HepG2 (cell line): ENCODE data around the gene ELP5. TPM values are rescaled to one million over a fixed set of nuclear protein-coding genes. Genes with fewer than 3 reads are reported as not detected.

Experiments
- ARNT2 ChIP-seq: sonication (generic); formaldehyde crosslinking; IDR thresholded peaks from 2 replicates; pipeline ENCODE4 v1.8.0; 2022; ENCODE audit warnings: mild to moderate bottlenecking, low read depth, missing genetic modification reagents, moderate library complexity
- EZH2 ChIP-seq: conservative IDR thresholded peaks from 2 replicates; pipeline ENCODE4 v1.6.1; 2012; ENCODE audit warnings: mild to moderate bottlenecking, low read depth, low read length, moderate library complexity
- FOXA3 ChIP-seq: IDR thresholded peaks from 2 replicates; pipeline ENCODE4 v1.6.1; 2016; ENCODE audit warnings: missing genetic modification reagents, missing compliant biosample characterization
- HDAC1 ChIP-seq: sonication (generic); formaldehyde crosslinking; IDR thresholded peaks from 2 replicates; pipeline ENCODE4 v1.5.1; 2020; ENCODE audit warnings: mild to moderate bottlenecking, missing genetic modification reagents
- HNF4A ChIP-seq: sonication (generic); formaldehyde crosslinking; IDR thresholded peaks from 2 replicates; pipeline ENCODE4 v1.4.0; 2020; ENCODE audit warnings: missing genetic modification reagents
- IRF2 ChIP-seq: IDR thresholded peaks from 2 replicates; pipeline ENCODE4 v1.6.1; 2018; ENCODE audit warnings: missing genetic modification reagents, missing compliant biosample characterization
- JARID2 ChIP-seq: sonication (generic); formaldehyde crosslinking; IDR thresholded peaks from 2 replicates; pipeline ENCODE4 v1.8.1; 2023; ENCODE audit warnings: missing genetic modification reagents, inconsistent platforms; ENCODE audit not compliant: insufficient replicate concordance
- MAFF ChIP-seq: IDR thresholded peaks from 2 replicates; pipeline ENCODE4 v1.6.1; 2011; ENCODE audit warnings: low read depth, low read length, improper control_type of control experiment
- MTF1 ChIP-seq: sonication (generic); formaldehyde crosslinking; IDR thresholded peaks from 2 replicates; pipeline ENCODE4 v1.5.0; 2020; ENCODE audit warnings: missing genetic modification reagents
- NRL ChIP-seq: sonication (generic); formaldehyde crosslinking; IDR thresholded peaks from 2 replicates; pipeline ENCODE4 v1.5.0; 2020; ENCODE audit warnings: missing genetic modification reagents, mild to moderate bottlenecking, moderate library complexity, borderline replicate concordance
- PAX8 ChIP-seq: sonication (generic); formaldehyde crosslinking; IDR thresholded peaks from 2 replicates; pipeline ENCODE4 v1.8.0; 2022; ENCODE audit warnings: mild to moderate bottlenecking, missing genetic modification reagents, borderline replicate concordance
- RFX3 ChIP-seq: IDR thresholded peaks from 2 replicates; pipeline ENCODE4 v1.6.1; 2016; ENCODE audit warnings: missing biosample characterization, missing genetic modification reagents
- SIN3B ChIP-seq: fragments of 150-350 bp; IDR thresholded peaks from 2 replicates; pipeline ENCODE4 v1.6.1; 2014; ENCODE audit warnings: low read length
- SIX4 ChIP-seq: sonication (generic); formaldehyde crosslinking; IDR thresholded peaks from 2 replicates; pipeline ENCODE4 v1.4.0; 2020; ENCODE audit warnings: missing genetic modification reagents
- TEAD3 ChIP-seq: optimal IDR thresholded peaks from 2 replicates; pipeline ENCODE3; 2016; ENCODE audit warnings: borderline replicate concordance
- ZBTB8A ChIP-seq: sonication (generic); formaldehyde crosslinking; IDR thresholded peaks from 2 replicates; pipeline ENCODE4 v1.4.0; 2020; ENCODE audit warnings: mild to moderate bottlenecking, low read depth, missing genetic modification reagents, borderline replicate concordance
- ZFP62 ChIP-seq: sonication (generic); formaldehyde crosslinking; IDR thresholded peaks from 2 replicates; pipeline ENCODE4 v1.4.0; 2020; ENCODE audit warnings: missing genetic modification reagents
- ZNF263 ChIP-seq: sonication (generic); formaldehyde crosslinking; IDR thresholded peaks from 2 replicates; pipeline ENCODE4 v1.4.0; 2020; ENCODE audit warnings: missing genetic modification reagents
- ZNF274 ChIP-seq: sonication (generic); formaldehyde crosslinking; IDR thresholded peaks from 2 replicates; pipeline ENCODE4 v1.5.1; 2020; ENCODE audit warnings: mild to moderate bottlenecking, missing genetic modification reagents
- ZNF34 ChIP-seq: sonication (generic); formaldehyde crosslinking; IDR thresholded peaks from 2 replicates; pipeline ENCODE4 v1.4.0; 2020; ENCODE audit warnings: mild to moderate bottlenecking, missing genetic modification reagents, borderline replicate concordance
- ZNF451 ChIP-seq: sonication (generic); formaldehyde crosslinking; IDR thresholded peaks from 2 replicates; pipeline ENCODE4 v1.5.0; 2020; ENCODE audit warnings: mild to moderate bottlenecking, missing genetic modification reagents
- ZNF510 ChIP-seq: sonication (generic); formaldehyde crosslinking; IDR thresholded peaks from 2 replicates; pipeline ENCODE4 v1.4.0; 2020; ENCODE audit warnings: low read depth, mild to moderate bottlenecking, missing genetic modification reagents
- ZNF567 ChIP-seq: sonication (generic); formaldehyde crosslinking; IDR thresholded peaks from 2 replicates; pipeline ENCODE4 v1.8.1; 2023; ENCODE audit warnings: mild to moderate bottlenecking, missing genetic modification reagents, borderline replicate concordance
- ZNF724P ChIP-seq: sonication (generic); formaldehyde crosslinking; IDR thresholded peaks from 2 replicates; pipeline ENCODE4 v1.8.0; 2022; ENCODE audit warnings: missing genetic modification reagents, borderline replicate concordance
- ZNF746 ChIP-seq: sonication (generic); formaldehyde crosslinking; IDR thresholded peaks from 2 replicates; pipeline ENCODE4 v1.8.0; 2022; ENCODE audit warnings: mild to moderate bottlenecking, missing genetic modification reagents
- ZNF747 ChIP-seq: sonication (generic); formaldehyde crosslinking; IDR thresholded peaks from 2 replicates; pipeline ENCODE4 v1.8.1; 2023; ENCODE audit warnings: missing genetic modification reagents, mild to moderate bottlenecking, borderline replicate concordance
- ZNF766 ChIP-seq: sonication (generic); formaldehyde crosslinking; IDR thresholded peaks from 2 replicates; pipeline ENCODE4 v1.5.0; 2020; ENCODE audit warnings: missing genetic modification reagents, borderline replicate concordance
- ZNF773 ChIP-seq: sonication (generic); formaldehyde crosslinking; IDR thresholded peaks from 2 replicates; pipeline ENCODE4 v1.4.0; 2020; ENCODE audit warnings: missing genetic modification reagents, borderline replicate concordance
- ZSCAN29 ChIP-seq: sonication (generic); formaldehyde crosslinking; conservative IDR thresholded peaks from 2 replicates; pipeline ENCODE4 v1.4.0; 2020; ENCODE audit warnings: mild to moderate bottlenecking, missing genetic modification reagents
- ZSCAN9 ChIP-seq: IDR thresholded peaks from 2 replicates; pipeline ENCODE4 v1.6.1; 2016; ENCODE audit warnings: borderline replicate concordance
- polyA plus RNA-seq, 8 experiments: library from polyadenylated mRNA; depleted of rRNA in 3 of 8; stranded (reverse) in 7 of 8; unstranded in 1 of 8; fragments of >200 nt; fragmentation: Illumina TruSeq in 4 of 8; extraction: Trizol in 4 of 8; gene quantifications; 2 replicates each; pipeline versions ENCODE4 v1.2.1 to v1.2.3, GENCODE V29; 2011 to 2016; ENCODE audit warnings: low read depth in 4 of 8, missing spikeins in 1 of 8, mixed read lengths in 1 of 8; ENCODE audit not compliant: insufficient read depth in 1 of 8
- total RNA-seq, 5 experiments: library from RNA; depleted of rRNA; stranded (reverse); fragments of >200 nt; fragmentation: Illumina TruSeq; extraction: Trizol; gene quantifications; 2 replicates each; pipeline ENCODE4 v1.2.3, GENCODE V29; 2016; ENCODE audit warnings: low read depth in 1 of 5
- TF ChIP-seq, protein P1 (sequence below): IDR thresholded peaks from 2 replicates; pipeline ENCODE4 v1.6.1; 2016; ENCODE audit warnings: missing compliant biosample characterization, missing genetic modification reagents, borderline replicate concordance
- TF ChIP-seq, protein P2 (sequence below): sonication (generic); formaldehyde crosslinking; IDR thresholded peaks from 2 replicates; pipeline ENCODE4 v1.5.0; 2020; ENCODE audit warnings: missing genetic modification reagents

Gene ELP5
- total and polyA plus RNA-seq, 2 of the 13 experiments (the other 11 are each of a cell fraction or from before 2014, with no cell fraction given) = 67.6 to 69.8 TPM

DNA sequence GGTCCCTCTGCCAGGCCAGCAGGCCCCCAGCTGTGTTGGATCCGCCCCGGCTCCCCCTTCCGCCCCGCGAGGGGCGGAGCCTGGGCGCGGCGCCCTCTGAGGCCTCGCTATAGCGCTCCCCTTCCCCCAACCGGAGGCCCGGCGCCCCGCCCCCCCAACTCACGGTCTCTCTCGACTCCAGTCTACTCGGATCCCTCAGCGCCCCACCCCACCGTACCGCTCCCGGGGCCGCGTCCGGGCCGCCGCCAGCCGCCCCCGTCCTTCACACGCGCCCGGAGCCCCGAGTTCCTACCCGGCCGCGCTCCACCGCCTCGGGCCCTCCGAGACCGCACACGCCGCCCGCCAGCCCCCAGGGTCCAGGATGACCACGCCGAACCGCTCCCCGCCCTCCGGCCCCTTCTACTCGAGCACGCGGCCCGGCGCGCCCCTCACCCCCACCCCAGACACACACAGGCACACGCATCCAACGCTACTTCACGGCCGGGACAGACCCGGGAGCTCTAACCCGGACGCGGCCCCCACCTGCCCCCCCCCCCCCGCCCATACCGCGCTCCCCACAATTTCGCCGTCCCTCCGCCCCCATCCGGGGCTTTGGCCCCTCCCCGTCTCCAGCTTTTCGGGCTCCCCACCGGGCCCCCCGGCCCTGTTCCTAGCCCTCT lies 14.1 kb upstream of the ELP5 start (continued):
- TF ChIP-seq, protein P1, sequence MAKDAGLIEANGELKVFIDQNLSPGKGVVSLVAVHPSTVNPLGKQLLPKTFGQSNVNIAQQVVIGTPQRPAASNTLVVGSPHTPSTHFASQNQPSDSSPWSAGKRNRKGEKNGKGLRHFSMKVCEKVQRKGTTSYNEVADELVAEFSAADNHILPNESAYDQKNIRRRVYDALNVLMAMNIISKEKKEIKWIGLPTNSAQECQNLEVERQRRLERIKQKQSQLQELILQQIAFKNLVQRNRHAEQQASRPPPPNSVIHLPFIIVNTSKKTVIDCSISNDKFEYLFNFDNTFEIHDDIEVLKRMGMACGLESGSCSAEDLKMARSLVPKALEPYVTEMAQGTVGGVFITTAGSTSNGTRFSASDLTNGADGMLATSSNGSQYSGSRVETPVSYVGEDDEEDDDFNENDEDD (CRISPR knock-in tag) = no peak
- TF ChIP-seq MAFF = no peak
- TF ChIP-seq ZNF34 (CRISPR knock-in tag) = no peak
- TF ChIP-seq EZH2 = no peak
- no peak for TF ChIP-seq SIX4 (CRISPR knock-in tag)
- no peak for TF ChIP-seq ZNF766
- no peak for TF ChIP-seq ZNF567
- TF ChIP-seq, protein P2, sequence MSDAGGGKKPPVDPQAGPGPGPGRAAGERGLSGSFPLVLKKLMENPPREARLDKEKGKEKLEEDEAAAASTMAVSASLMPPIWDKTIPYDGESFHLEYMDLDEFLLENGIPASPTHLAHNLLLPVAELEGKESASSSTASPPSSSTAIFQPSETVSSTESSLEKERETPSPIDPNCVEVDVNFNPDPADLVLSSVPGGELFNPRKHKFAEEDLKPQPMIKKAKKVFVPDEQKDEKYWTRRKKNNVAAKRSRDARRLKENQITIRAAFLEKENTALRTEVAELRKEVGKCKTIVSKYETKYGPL (CRISPR knock-in tag) = no peak
- no peak for TF ChIP-seq TEAD3 (CRISPR knock-in tag)
- TF ChIP-seq RFX3 = no peak
- no peak for TF ChIP-seq ZSCAN9 (CRISPR knock-in tag)
- no peak; the same call in 1 of the 2 replicates for TF ChIP-seq HDAC1 (CRISPR knock-in tag)
- no peak for TF ChIP-seq ZNF274 (CRISPR knock-in tag)
- TF ChIP-seq ZBTB8A (CRISPR knock-in tag) = peak; percentile 90; the same call in 1 of the 2 replicates
- no peak for TF ChIP-seq IRF2
- no peak for TF ChIP-seq NRL (CRISPR knock-in tag)
- TF ChIP-seq ZNF510 = no peak
- no peak for TF ChIP-seq JARID2
- no peak for TF ChIP-seq ZSCAN29 (CRISPR knock-in tag)
- no peak for TF ChIP-seq HNF4A (CRISPR knock-in tag)
- TF ChIP-seq ZNF747 (CRISPR knock-in tag) = no peak
- TF ChIP-seq ZNF773 = no peak
- TF ChIP-seq ZNF451 = no peak
- TF ChIP-seq ZNF724P (CRISPR knock-in tag) = no peak
- TF ChIP-seq ZFP62 = no peak
- TF ChIP-seq SIN3B = no peak
- no peak for TF ChIP-seq MTF1 (CRISPR knock-in tag)
- no peak for TF ChIP-seq PAX8 (CRISPR knock-in tag)
- TF ChIP-seq ARNT2 (CRISPR knock-in tag) = 0 out of 2 replicates have a peak, but pooled peaks have one; percentile 29
- no peak for TF ChIP-seq FOXA3 (CRISPR knock-in tag)
- peak; percentile 59 for TF ChIP-seq ZNF263 (CRISPR knock-in tag)
- TF ChIP-seq ZNF746 (CRISPR knock-in tag) = no peak
